HL-60 (cell line): Measurements from ENCODE around the gene FRK.

ENCODE experiments used
- CTCF ChIP-seq: IDR thresholded peaks from one replicate; pipeline ENCODE4 v1.5.1; 2011; ENCODE audit warnings: low read length, control low read depth, inconsistent platforms; ENCODE audit not compliant: insufficient read depth
- POLR2AphosphoS5 ChIP-seq: IDR thresholded peaks from 2 replicates; pipeline ENCODE4 v1.6.1; 2012; ENCODE audit warnings: low read depth
- REST ChIP-seq: IDR thresholded peaks from 2 replicates; pipeline ENCODE4 v1.6.1; 2012; ENCODE audit warnings: low read depth; ENCODE audit not compliant: insufficient replicate concordance
- SPI1 ChIP-seq: IDR thresholded peaks from 2 replicates; pipeline ENCODE4 v1.6.1; 2012; ENCODE audit warnings: low read depth, mild to moderate bottlenecking, borderline replicate concordance

- TF ChIP-seq CTCF, result no peak
- no peak for TF ChIP-seq POLR2AphosphoS5
- TF ChIP-seq REST, result no peak
- no peak for TF ChIP-seq SPI1
Measured at GRCh38 chr6:115945306-115945705, 115.4 kb downstream of the FRK start.
